Liver (tissue), 9 donors: ENCODE measurements around the gene MT1F. TPM values are rescaled to one million over a fixed set of nuclear protein-coding genes. Genes with fewer than 3 reads are reported as not detected.

ENCODE experiments used
- DNase-seq: peaks from one replicate; pipeline ENCODE4 v3.0.0-alpha.2; 2017; ENCODE audit warnings: low spot score
- H3K27ac ChIP-seq, 2 donors: one replicate each; pipeline ENCODE4 v1.7.0; 2013; ENCODE audit warnings: inconsistent platforms in 2 of 2, low read length in 2 of 2, control low read depth in 1 of 2, low read depth in 1 of 2, mild to moderate bottlenecking in 1 of 2
- H3K27me3 ChIP-seq, 4 donors: one replicate each; pipeline versions ENCODE4 v1.6.1 to v1.7.0; 2013; ENCODE audit warnings: low read length in 3 of 4, inconsistent platforms in 1 of 4, mild to moderate bottlenecking in 1 of 4, moderate library complexity in 1 of 4; ENCODE audit not compliant: control insufficient read depth in 4 of 4, insufficient read depth in 4 of 4
- H3K36me3 ChIP-seq, 4 donors: one replicate each; pipeline versions ENCODE4 v1.6.1 to v1.7.0; 2013; ENCODE audit warnings: low read length in 3 of 4, mild to moderate bottlenecking in 3 of 4, low read depth in 1 of 4, moderate library complexity in 1 of 4; ENCODE audit not compliant: control insufficient read depth in 4 of 4, insufficient read depth in 3 of 4
- H3K4me1 ChIP-seq, 4 donors: one replicate each; pipeline versions ENCODE4 v1.6.1 to v1.7.0; 2013; ENCODE audit warnings: low read length in 3 of 4, mild to moderate bottlenecking in 3 of 4, moderate library complexity in 1 of 4; ENCODE audit not compliant: control insufficient read depth in 4 of 4, insufficient read depth in 4 of 4
- H3K4me3 ChIP-seq, 3 donors: one replicate each; pipeline versions ENCODE4 v1.6.1 to v1.7.0; 2013; ENCODE audit warnings: low read length in 3 of 3, control low read depth in 1 of 3, low read depth in 1 of 3, mild to moderate bottlenecking in 1 of 3
- H3K9ac ChIP-seq, 2 donors: one replicate each; pipeline ENCODE4 v1.7.0; 2013; ENCODE audit warnings: low read length in 2 of 2, mild to moderate bottlenecking in 2 of 2, moderate library complexity in 2 of 2, control low read depth in 1 of 2, low read depth in 1 of 2
- H3K9me3 ChIP-seq, 4 donors: one replicate each; pipeline versions ENCODE4 v1.6.1 to v1.7.0; 2013; ENCODE audit warnings: low read length in 3 of 4; ENCODE audit not compliant: control insufficient read depth in 4 of 4
- ATF3 ChIP-seq: IDR thresholded peaks from 2 replicates; pipeline ENCODE4 v1.6.1; 2016; ENCODE audit warnings: antibody characterized with exemption
- CTCF ChIP-seq: fragments of 150-350 bp; IDR thresholded peaks from 2 replicates; pipeline ENCODE4 v1.5.1; 2017; ENCODE audit warnings: improper control_type of control experiment, low read depth, low read length; ENCODE audit not compliant: missing input control
- EGR1 ChIP-seq, 2 donors: IDR thresholded peaks; 2 replicates each; pipeline ENCODE4 v1.6.1; 2016 to 2018; ENCODE audit warnings: antibody characterized with exemption in 2 of 2, low read depth in 2 of 2
- FOXA1 ChIP-seq: IDR thresholded peaks from 2 replicates; pipeline ENCODE4 v1.6.1; 2016; ENCODE audit warnings: antibody characterized with exemption
- FOXA2 ChIP-seq: IDR thresholded peaks from 2 replicates; pipeline ENCODE4 v1.6.1; 2016; ENCODE audit warnings: antibody characterized with exemption
- GABPA ChIP-seq, 2 donors: IDR thresholded peaks in 1 of 2; conservative IDR thresholded peaks in 1 of 2; 2 replicates each; pipeline ENCODE4 v1.6.1; 2016; ENCODE audit warnings: antibody characterized with exemption in 2 of 2, mild to moderate bottlenecking in 1 of 2, moderate library complexity in 1 of 2
- HNF4A ChIP-seq, 2 donors: conservative IDR thresholded peaks; 2 replicates each; pipeline ENCODE4 v1.6.1; 2016; ENCODE audit warnings: antibody characterized with exemption in 2 of 2, mild to moderate bottlenecking in 2 of 2
- HNF4G ChIP-seq: IDR thresholded peaks from 2 replicates; pipeline ENCODE4 v1.6.1; 2016; ENCODE audit warnings: antibody characterized with exemption
- JUND ChIP-seq, 2 donors: IDR thresholded peaks; 2 replicates each; pipeline ENCODE4 v1.6.1; 2016; ENCODE audit warnings: antibody characterized with exemption in 2 of 2
- MAX ChIP-seq: IDR thresholded peaks from 2 replicates; pipeline ENCODE4 v1.6.1; 2016; ENCODE audit warnings: antibody characterized with exemption
- NR2F2 ChIP-seq: IDR thresholded peaks from 2 replicates; pipeline ENCODE4 v1.6.1; 2016; ENCODE audit warnings: antibody characterized with exemption
- RAD21 ChIP-seq, 2 donors: IDR thresholded peaks; 2 replicates each; pipeline ENCODE4 v1.6.1; 2016; ENCODE audit warnings: antibody characterized with exemption in 2 of 2, mild to moderate bottlenecking in 2 of 2
- REST ChIP-seq: IDR thresholded peaks from 2 replicates; pipeline ENCODE4 v1.6.1; 2016; ENCODE audit warnings: antibody characterized with exemption, mild to moderate bottlenecking
- RXRA ChIP-seq, 2 donors: IDR thresholded peaks; 2 replicates each; pipeline ENCODE4 v1.6.1; 2017 to 2018; ENCODE audit warnings: antibody characterized with exemption in 2 of 2, mild to moderate bottlenecking in 1 of 2
- SP1 ChIP-seq: IDR thresholded peaks from 2 replicates; pipeline ENCODE4 v1.6.1; 2018; ENCODE audit warnings: antibody characterized with exemption, mild to moderate bottlenecking
- TAF1 ChIP-seq: conservative IDR thresholded peaks from 2 replicates; pipeline ENCODE4 v1.6.1; 2016; ENCODE audit warnings: antibody characterized with exemption, mild to moderate bottlenecking
- YY1 ChIP-seq: IDR thresholded peaks from 2 replicates; pipeline ENCODE4 v1.6.1; 2016; ENCODE audit warnings: antibody characterized with exemption, mild to moderate bottlenecking
- ZBTB33 ChIP-seq: IDR thresholded peaks from 2 replicates; pipeline ENCODE4 v1.6.1; 2016; ENCODE audit warnings: antibody characterized with exemption
- WGBS: extraction: QIAGEN DNeasy Blood & Tissue Kit; methylation state at CpG from one replicate; pipeline ENCODE4 v1.1.7; 2013; 5-methylcytosine and 5-hydroxymethylcytosine counted together
- polyA plus RNA-seq, 2 donors: library from polyadenylated mRNA; stranded (reverse) in 1 of 2; unstranded in 1 of 2; fragments of 200-250 nt in 1 of 2; fragments of >200 nt in 1 of 2; fragmentation: Nextera tagmentation in 1 of 2; extraction: Ambion mirVana in 1 of 2; gene quantifications; one replicate each; pipeline versions ENCODE4 v1.2.1 to v1.2.3, GENCODE V29; 2013 to 2015
- total RNA-seq, 2 donors: library from RNA; depleted of rRNA; stranded (reverse); fragments of >200 nt; gene quantifications; one replicate each; pipeline ENCODE4 v1.2.3, GENCODE V29; 2014
- donor health status: healthy.
- donor health status: healthy.
- donor health status: healthy.
- donor health status: healthy.
- donor health status: healthy.

Gene MT1F
- total and polyA plus RNA-seq, 4 donors: 14.2 to 895 (median 134) TPM

- peaks cover 0 to 6% (median 0%) of the 10 kb centered on the region in 4 donors for H3K4me1 ChIP-seq
- 95% methylated on average over 5 of the region's 5 CpGs for WGBS
- H3K9ac ChIP-seq: no peak overlapping the region
- H3K27ac ChIP-seq: no peak overlapping the region
- H3K9me3 ChIP-seq: no peaks in the 10 kb centered on the region
- H3K36me3 ChIP-seq: no peaks in the 10 kb centered on the region
- no peaks in the 10 kb centered on the region for H3K27me3 ChIP-seq
- TF ChIP-seq RXRA (IDR thresholded peaks at IDR 0.05) (no peak), REST (no peak), MAX (no peak), YY1 (no peak), HNF4A (conservative IDR thresholded peaks at IDR 0.05) (no peak), RAD21 (IDR thresholded peaks at IDR 0.05) (no peak), HNF4G (no peak), EGR1 (IDR thresholded peaks at IDR 0.05; ENCODE audit: low read depth in 2 of 2) (no peak), JUND (IDR thresholded peaks at IDR 0.05) (no peak), GABPA (IDR thresholded peaks at IDR 0.05 in 1 of 2, conservative IDR thresholded peaks at IDR 0.05 in 1 of 2) (no peak), SP1 (no peak), CTCF (no peak), ZBTB33 (no peak)
- no peak for DNase-seq
- H3K4me3 ChIP-seq: no peak overlapping the region
Observed at GRCh38 chr16:56697456-56698155, 39.8 kb downstream of the MT1F start.

- no peaks in the 10 kb centered on the region for H3K27me3 ChIP-seq
- H3K27ac ChIP-seq: no peak overlapping the region
- no peaks in the 10 kb centered on the region for H3K36me3 ChIP-seq
- H3K4me1 ChIP-seq: peaks cover 0 to 6% (median 0%) of the 10 kb centered on the region in 4 donors
- no peak for DNase-seq
- 95% methylated on average over 1 of the region's 1 CpG for WGBS
- H3K9ac ChIP-seq: no peak overlapping the region
- no peak overlapping the region for H3K4me3 ChIP-seq
- H3K9me3 ChIP-seq: no peaks in the 10 kb centered on the region
- TF ChIP-seq GABPA (IDR thresholded peaks at IDR 0.05 in 1 of 2, conservative IDR thresholded peaks at IDR 0.05 in 1 of 2): no peak
- no peak for TF ChIP-seq ATF3
- TF ChIP-seq YY1: no peak
- no peak for TF ChIP-seq HNF4A (conservative IDR thresholded peaks at IDR 0.05)
- no peak for TF ChIP-seq ZBTB33
- TF ChIP-seq JUND (IDR thresholded peaks at IDR 0.05): no peak
- no peak for TF ChIP-seq EGR1 (IDR thresholded peaks at IDR 0.05; ENCODE audit: low read depth in 2 of 2)
- no peak for TF ChIP-seq CTCF
- no peak for TF ChIP-seq SP1
- TF ChIP-seq HNF4G: no peak
- TF ChIP-seq MAX: no peak
- TF ChIP-seq FOXA2: no peak
- TF ChIP-seq TAF1: no peak
- no peak for TF ChIP-seq RAD21 (IDR thresholded peaks at IDR 0.05)
- no peak for TF ChIP-seq FOXA1
- no peak for TF ChIP-seq NR2F2
- TF ChIP-seq RXRA (IDR thresholded peaks at IDR 0.05): no peak
Observed at GRCh38 chr16:56700195-56700594, 42.4 kb downstream of the MT1F start.
